Liver (tissue), 9 donors: ENCODE data around the gene HDGFL3. TPM values are rescaled to one million over a fixed set of nuclear protein-coding genes. Genes with fewer than 3 reads are reported as not detected.

Experiments used
- DNase-seq: peaks from one replicate; pipeline ENCODE4 v3.0.0-alpha.2; 2017; ENCODE audit warnings: low spot score
- H3K27ac ChIP-seq, 2 donors: one replicate each; pipeline ENCODE4 v1.7.0; 2013; ENCODE audit warnings: inconsistent platforms in 2 of 2, low read length in 2 of 2, control low read depth in 1 of 2, low read depth in 1 of 2, mild to moderate bottlenecking in 1 of 2
- H3K27me3 ChIP-seq, 4 donors: one replicate each; pipeline versions ENCODE4 v1.6.1 to v1.7.0; 2013; ENCODE audit warnings: low read length in 3 of 4, inconsistent platforms in 1 of 4, mild to moderate bottlenecking in 1 of 4, moderate library complexity in 1 of 4; ENCODE audit not compliant: control insufficient read depth in 4 of 4, insufficient read depth in 4 of 4
- H3K36me3 ChIP-seq, 4 donors: one replicate each; pipeline versions ENCODE4 v1.6.1 to v1.7.0; 2013; ENCODE audit warnings: low read length in 3 of 4, mild to moderate bottlenecking in 3 of 4, low read depth in 1 of 4, moderate library complexity in 1 of 4; ENCODE audit not compliant: control insufficient read depth in 4 of 4, insufficient read depth in 3 of 4
- H3K4me1 ChIP-seq, 4 donors: one replicate each; pipeline versions ENCODE4 v1.6.1 to v1.7.0; 2013; ENCODE audit warnings: low read length in 3 of 4, mild to moderate bottlenecking in 3 of 4, moderate library complexity in 1 of 4; ENCODE audit not compliant: control insufficient read depth in 4 of 4, insufficient read depth in 4 of 4
- H3K4me3 ChIP-seq, 3 donors: one replicate each; pipeline versions ENCODE4 v1.6.1 to v1.7.0; 2013; ENCODE audit warnings: low read length in 3 of 3, control low read depth in 1 of 3, low read depth in 1 of 3, mild to moderate bottlenecking in 1 of 3
- H3K9ac ChIP-seq, 2 donors: one replicate each; pipeline ENCODE4 v1.7.0; 2013; ENCODE audit warnings: low read length in 2 of 2, mild to moderate bottlenecking in 2 of 2, moderate library complexity in 2 of 2, control low read depth in 1 of 2, low read depth in 1 of 2
- H3K9me3 ChIP-seq, 4 donors: one replicate each; pipeline versions ENCODE4 v1.6.1 to v1.7.0; 2013; ENCODE audit warnings: low read length in 3 of 4; ENCODE audit not compliant: control insufficient read depth in 4 of 4
- EGR1 ChIP-seq, 2 donors: IDR thresholded peaks; 2 replicates each; pipeline ENCODE4 v1.6.1; 2016 to 2018; ENCODE audit warnings: antibody characterized with exemption in 2 of 2, low read depth in 2 of 2
- FOXA1 ChIP-seq: IDR thresholded peaks from 2 replicates; pipeline ENCODE4 v1.6.1; 2016; ENCODE audit warnings: antibody characterized with exemption
- FOXA2 ChIP-seq: IDR thresholded peaks from 2 replicates; pipeline ENCODE4 v1.6.1; 2016; ENCODE audit warnings: antibody characterized with exemption
- GABPA ChIP-seq, 2 donors: IDR thresholded peaks in 1 of 2; conservative IDR thresholded peaks in 1 of 2; 2 replicates each; pipeline ENCODE4 v1.6.1; 2016; ENCODE audit warnings: antibody characterized with exemption in 2 of 2, mild to moderate bottlenecking in 1 of 2, moderate library complexity in 1 of 2
- HNF4G ChIP-seq: IDR thresholded peaks from 2 replicates; pipeline ENCODE4 v1.6.1; 2016; ENCODE audit warnings: antibody characterized with exemption
- JUND ChIP-seq, 2 donors: IDR thresholded peaks; 2 replicates each; pipeline ENCODE4 v1.6.1; 2016; ENCODE audit warnings: antibody characterized with exemption in 2 of 2
- MAX ChIP-seq: IDR thresholded peaks from 2 replicates; pipeline ENCODE4 v1.6.1; 2016; ENCODE audit warnings: antibody characterized with exemption
- NR2F2 ChIP-seq: IDR thresholded peaks from 2 replicates; pipeline ENCODE4 v1.6.1; 2016; ENCODE audit warnings: antibody characterized with exemption
- RAD21 ChIP-seq, 2 donors: IDR thresholded peaks; 2 replicates each; pipeline ENCODE4 v1.6.1; 2016; ENCODE audit warnings: antibody characterized with exemption in 2 of 2, mild to moderate bottlenecking in 2 of 2
- RXRA ChIP-seq, 2 donors: IDR thresholded peaks; 2 replicates each; pipeline ENCODE4 v1.6.1; 2017 to 2018; ENCODE audit warnings: antibody characterized with exemption in 2 of 2, mild to moderate bottlenecking in 1 of 2
- SP1 ChIP-seq: IDR thresholded peaks from 2 replicates; pipeline ENCODE4 v1.6.1; 2018; ENCODE audit warnings: antibody characterized with exemption, mild to moderate bottlenecking
- WGBS: extraction: QIAGEN DNeasy Blood & Tissue Kit; methylation state at CpG from one replicate; pipeline ENCODE4 v1.1.7; 2013; 5-methylcytosine and 5-hydroxymethylcytosine counted together
- polyA plus RNA-seq, 2 donors: library from polyadenylated mRNA; stranded (reverse) in 1 of 2; unstranded in 1 of 2; fragments of 200-250 nt in 1 of 2; fragments of >200 nt in 1 of 2; fragmentation: Nextera tagmentation in 1 of 2; extraction: Ambion mirVana in 1 of 2; gene quantifications; one replicate each; pipeline versions ENCODE4 v1.2.1 to v1.2.3, GENCODE V29; 2013 to 2015
- total RNA-seq, 2 donors: library from RNA; depleted of rRNA; stranded (reverse); fragments of >200 nt; gene quantifications; one replicate each; pipeline ENCODE4 v1.2.3, GENCODE V29; 2014
- TF ChIP-seq, protein P1 (sequence below): IDR thresholded peaks from 2 replicates; pipeline ENCODE4 v1.6.1; 2016; ENCODE audit warnings: antibody characterized with exemption, mild to moderate bottlenecking
- TF ChIP-seq, protein P2 (sequence below): fragments of 150-350 bp; IDR thresholded peaks from 2 replicates; pipeline ENCODE4 v1.5.1; 2017; ENCODE audit warnings: improper control_type of control experiment, low read depth, low read length; ENCODE audit not compliant: missing input control
- TF ChIP-seq, protein P3 (sequence below): IDR thresholded peaks from 2 replicates; pipeline ENCODE4 v1.6.1; 2016; ENCODE audit warnings: antibody characterized with exemption
- donor health status: healthy.
- donor health status: healthy.
- donor health status: healthy.
- donor health status: healthy.
- donor health status: healthy.

Gene HDGFL3
- total and polyA plus RNA-seq, 4 donors = 0.44 to 3.5 (median 1.0) TPM

DNA sequence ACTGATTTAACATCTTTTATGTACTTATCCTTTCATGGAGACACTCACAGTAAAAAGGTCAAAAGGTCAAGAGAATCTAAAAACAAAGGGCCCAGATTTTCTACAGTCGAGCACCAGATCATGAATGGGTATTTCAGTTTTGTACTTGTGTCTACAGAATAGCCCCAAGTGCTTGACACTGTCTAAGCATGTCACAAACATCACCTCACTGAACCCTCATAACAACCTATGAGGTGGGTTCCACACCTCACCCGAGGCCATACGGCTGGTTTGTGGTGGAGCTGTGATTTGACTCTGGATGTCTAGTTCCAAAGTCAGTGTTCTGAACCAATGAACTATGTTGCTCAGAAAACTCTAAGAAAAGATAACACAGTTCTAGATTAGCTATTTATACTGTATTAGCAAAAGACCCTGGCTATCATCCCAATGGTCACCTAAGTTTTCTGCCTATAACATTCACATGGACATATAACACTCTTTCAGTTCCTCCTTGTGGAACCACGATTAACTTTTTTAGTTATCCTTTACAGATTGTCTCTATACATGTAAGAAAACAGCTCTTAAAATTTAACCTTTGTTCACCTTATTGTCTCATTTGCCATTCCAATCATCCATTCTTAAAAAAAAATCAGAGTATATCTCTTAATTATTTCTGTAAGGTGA, 74.6 kb downstream of the HDGFL3 start:
- no peaks in the 10 kb centered on the region for H3K9me3 ChIP-seq
- DNase-seq = no peak
- 86% methylated on average over 4 of the region's 4 CpGs for WGBS
- no peak overlapping the region for H3K9ac ChIP-seq
- H3K36me3 ChIP-seq = peaks cover 0 to 3% (median 0%) of the 10 kb centered on the region in 4 donors
- TF ChIP-seq FOXA2 (no peak), NR2F2 (no peak), MAX (no peak), JUND (IDR thresholded peaks at IDR 0.05) (no peak), EGR1 (IDR thresholded peaks at IDR 0.05; ENCODE audit: low read depth in 2 of 2) (no peak), HNF4G (no peak)
- TF ChIP-seq, protein P1, sequence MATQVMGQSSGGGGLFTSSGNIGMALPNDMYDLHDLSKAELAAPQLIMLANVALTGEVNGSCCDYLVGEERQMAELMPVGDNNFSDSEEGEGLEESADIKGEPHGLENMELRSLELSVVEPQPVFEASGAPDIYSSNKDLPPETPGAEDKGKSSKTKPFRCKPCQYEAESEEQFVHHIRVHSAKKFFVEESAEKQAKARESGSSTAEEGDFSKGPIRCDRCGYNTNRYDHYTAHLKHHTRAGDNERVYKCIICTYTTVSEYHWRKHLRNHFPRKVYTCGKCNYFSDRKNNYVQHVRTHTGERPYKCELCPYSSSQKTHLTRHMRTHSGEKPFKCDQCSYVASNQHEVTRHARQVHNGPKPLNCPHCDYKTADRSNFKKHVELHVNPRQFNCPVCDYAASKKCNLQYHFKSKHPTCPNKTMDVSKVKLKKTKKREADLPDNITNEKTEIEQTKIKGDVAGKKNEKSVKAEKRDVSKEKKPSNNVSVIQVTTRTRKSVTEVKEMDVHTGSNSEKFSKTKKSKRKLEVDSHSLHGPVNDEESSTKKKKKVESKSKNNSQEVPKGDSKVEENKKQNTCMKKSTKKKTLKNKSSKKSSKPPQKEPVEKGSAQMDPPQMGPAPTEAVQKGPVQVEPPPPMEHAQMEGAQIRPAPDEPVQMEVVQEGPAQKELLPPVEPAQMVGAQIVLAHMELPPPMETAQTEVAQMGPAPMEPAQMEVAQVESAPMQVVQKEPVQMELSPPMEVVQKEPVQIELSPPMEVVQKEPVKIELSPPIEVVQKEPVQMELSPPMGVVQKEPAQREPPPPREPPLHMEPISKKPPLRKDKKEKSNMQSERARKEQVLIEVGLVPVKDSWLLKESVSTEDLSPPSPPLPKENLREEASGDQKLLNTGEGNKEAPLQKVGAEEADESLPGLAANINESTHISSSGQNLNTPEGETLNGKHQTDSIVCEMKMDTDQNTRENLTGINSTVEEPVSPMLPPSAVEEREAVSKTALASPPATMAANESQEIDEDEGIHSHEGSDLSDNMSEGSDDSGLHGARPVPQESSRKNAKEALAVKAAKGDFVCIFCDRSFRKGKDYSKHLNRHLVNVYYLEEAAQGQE = no peak
- TF ChIP-seq, protein P2, sequence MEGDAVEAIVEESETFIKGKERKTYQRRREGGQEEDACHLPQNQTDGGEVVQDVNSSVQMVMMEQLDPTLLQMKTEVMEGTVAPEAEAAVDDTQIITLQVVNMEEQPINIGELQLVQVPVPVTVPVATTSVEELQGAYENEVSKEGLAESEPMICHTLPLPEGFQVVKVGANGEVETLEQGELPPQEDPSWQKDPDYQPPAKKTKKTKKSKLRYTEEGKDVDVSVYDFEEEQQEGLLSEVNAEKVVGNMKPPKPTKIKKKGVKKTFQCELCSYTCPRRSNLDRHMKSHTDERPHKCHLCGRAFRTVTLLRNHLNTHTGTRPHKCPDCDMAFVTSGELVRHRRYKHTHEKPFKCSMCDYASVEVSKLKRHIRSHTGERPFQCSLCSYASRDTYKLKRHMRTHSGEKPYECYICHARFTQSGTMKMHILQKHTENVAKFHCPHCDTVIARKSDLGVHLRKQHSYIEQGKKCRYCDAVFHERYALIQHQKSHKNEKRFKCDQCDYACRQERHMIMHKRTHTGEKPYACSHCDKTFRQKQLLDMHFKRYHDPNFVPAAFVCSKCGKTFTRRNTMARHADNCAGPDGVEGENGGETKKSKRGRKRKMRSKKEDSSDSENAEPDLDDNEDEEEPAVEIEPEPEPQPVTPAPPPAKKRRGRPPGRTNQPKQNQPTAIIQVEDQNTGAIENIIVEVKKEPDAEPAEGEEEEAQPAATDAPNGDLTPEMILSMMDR = no peak
- H3K27ac ChIP-seq = no peak overlapping the region
- H3K4me1 ChIP-seq = no peaks in the 10 kb centered on the region
- no peak overlapping the region for H3K4me3 ChIP-seq
- no peaks in the 10 kb centered on the region for H3K27me3 ChIP-seq

GRCh38 chr15:83129791-83130190, 77.8 kb downstream of the HDGFL3 start:
- H3K36me3 ChIP-seq = no peaks in the 10 kb centered on the region
- no peak for TF ChIP-seq SP1
- TF ChIP-seq NR2F2 = no peak
- no peak for TF ChIP-seq RXRA (IDR thresholded peaks at IDR 0.05)
- TF ChIP-seq, protein P3, sequence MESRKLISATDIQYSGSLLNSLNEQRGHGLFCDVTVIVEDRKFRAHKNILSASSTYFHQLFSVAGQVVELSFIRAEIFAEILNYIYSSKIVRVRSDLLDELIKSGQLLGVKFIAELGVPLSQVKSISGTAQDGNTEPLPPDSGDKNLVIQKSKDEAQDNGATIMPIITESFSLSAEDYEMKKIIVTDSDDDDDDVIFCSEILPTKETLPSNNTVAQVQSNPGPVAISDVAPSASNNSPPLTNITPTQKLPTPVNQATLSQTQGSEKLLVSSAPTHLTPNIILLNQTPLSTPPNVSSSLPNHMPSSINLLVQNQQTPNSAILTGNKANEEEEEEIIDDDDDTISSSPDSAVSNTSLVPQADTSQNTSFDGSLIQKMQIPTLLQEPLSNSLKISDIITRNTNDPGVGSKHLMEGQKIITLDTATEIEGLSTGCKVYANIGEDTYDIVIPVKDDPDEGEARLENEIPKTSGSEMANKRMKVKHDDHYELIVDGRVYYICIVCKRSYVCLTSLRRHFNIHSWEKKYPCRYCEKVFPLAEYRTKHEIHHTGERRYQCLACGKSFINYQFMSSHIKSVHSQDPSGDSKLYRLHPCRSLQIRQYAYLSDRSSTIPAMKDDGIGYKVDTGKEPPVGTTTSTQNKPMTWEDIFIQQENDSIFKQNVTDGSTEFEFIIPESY = no peak
- no peak for TF ChIP-seq GABPA (IDR thresholded peaks at IDR 0.05 in 1 of 2, conservative IDR thresholded peaks at IDR 0.05 in 1 of 2)
- TF ChIP-seq FOXA1 = no peak
- no peak for TF ChIP-seq RAD21 (IDR thresholded peaks at IDR 0.05)
- TF ChIP-seq, protein P1 = no peak
- no peak for TF ChIP-seq FOXA2
- 88% methylated on average over 2 of the region's 2 CpGs for WGBS

More at GRCh38 chr15:83129791-83130190, 77.8 kb downstream of the HDGFL3 start:
- no peak for DNase-seq
- Histone ChIP-seq H3K9me3 (no peaks in the 10 kb centered on the region), H3K9ac (no peak overlapping the region), H3K4me1 (no peaks in the 10 kb centered on the region), H3K27me3 (no peaks in the 10 kb centered on the region), H3K27ac (no peak overlapping the region), H3K4me3 (no peak overlapping the region)
